Erythroblast (primary cell): ENCODE data around the gene MFGE8.
"Not testable (repeated sequence)": the region's sequence is repeated elsewhere in the genome, so short reads cannot be mapped to it uniquely, and the experiment has no call there.

ENCODE experiments used
- DNase-seq, 2 experiments: peaks; one replicate each; lab custom pipeline; 2025; lab: John Stamatoyannopoulos, UW
- GATA1 ChIP-seq: IDR thresholded peaks from 2 replicates; pipeline ENCODE4 v1.6.1; 2011; ENCODE audit warnings: low read depth, mild to moderate bottlenecking, control low read depth, low read length, moderate library complexity
- POLR2A ChIP-seq: IDR thresholded peaks from 2 replicates; pipeline ENCODE4 v1.6.1; 2011; ENCODE audit warnings: mild to moderate bottlenecking, low read length

MFGE8 gene

DNA sequence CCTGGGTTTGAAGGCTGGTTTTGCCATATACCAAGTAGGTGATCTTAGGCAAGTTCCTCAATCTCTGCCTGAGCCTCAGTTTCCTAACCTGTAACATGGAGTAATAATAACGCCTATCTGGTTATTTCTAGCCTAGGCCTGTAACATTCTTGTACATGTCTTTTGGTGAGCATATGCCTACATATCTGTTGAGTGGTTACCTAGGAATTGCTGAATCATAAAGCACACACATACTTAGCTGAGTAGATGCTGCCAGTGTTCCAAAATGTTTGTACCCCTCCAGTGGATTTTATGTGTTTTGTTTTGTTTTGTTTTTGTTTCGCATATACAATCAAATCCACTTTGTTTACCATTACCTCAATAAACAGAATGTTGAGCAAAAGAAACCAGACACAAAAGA is 17.4 kb upstream of the MFGE8 start:
- TF ChIP-seq GATA1, result no peak
- no peak for TF ChIP-seq POLR2A
- DNase-seq, result no peak

DNA sequence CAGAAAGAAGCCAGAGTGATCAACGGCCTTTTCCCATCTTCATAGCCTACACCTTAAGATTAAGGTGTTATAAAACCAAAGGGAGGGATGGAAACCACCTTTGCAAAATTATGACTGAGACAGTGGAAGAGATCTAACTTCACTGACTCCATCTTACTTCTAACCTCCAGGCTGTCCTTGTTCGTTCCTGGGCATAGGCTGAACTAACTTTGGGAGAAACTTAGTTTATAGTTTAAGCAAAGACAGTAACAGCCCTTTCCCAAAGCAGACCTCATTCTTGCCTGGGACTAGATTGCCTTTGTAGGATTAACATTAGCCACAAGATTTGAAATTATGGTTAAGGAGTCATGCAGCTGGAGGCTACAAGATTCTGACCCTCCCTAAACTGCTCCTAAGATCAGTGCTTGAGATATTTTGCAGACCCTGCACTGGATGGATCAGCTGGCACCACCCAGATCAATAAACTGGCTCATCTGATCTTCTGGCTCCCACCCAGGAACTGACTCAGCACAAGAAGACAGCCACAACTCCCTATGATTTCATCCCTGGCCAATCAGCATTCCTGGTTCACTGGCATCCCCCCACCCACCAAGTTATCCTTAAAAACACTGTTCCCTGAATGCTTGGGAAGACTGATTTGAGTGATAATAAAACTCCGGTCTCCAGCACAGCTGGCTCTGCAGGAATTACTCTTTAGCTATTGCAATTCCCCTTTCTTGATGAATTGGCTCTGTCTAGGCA is 16.3 kb upstream of the MFGE8 start:
- DNase-seq, result not testable (repeated sequence)

DNA sequence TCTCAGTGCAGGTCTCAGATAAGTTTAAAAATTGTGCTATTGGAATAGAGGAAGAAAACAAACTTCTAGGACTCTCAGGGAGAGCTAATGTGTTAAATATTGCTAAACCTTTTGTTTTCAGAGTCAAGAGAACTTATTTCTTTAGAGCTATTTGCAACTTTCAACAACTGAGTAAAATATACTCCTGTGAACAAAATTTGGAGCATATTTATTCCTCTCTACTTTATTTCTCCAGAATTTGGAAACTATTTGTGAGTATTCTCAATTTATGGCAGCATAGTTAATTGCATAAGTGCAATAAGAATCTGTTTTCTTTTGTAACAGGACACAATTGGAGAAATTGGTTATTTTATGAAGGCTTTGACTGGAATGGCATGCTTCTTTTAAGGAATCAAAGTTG is 15.0 kb upstream of the MFGE8 start:
- not testable (repeated sequence) for DNase-seq

DNA sequence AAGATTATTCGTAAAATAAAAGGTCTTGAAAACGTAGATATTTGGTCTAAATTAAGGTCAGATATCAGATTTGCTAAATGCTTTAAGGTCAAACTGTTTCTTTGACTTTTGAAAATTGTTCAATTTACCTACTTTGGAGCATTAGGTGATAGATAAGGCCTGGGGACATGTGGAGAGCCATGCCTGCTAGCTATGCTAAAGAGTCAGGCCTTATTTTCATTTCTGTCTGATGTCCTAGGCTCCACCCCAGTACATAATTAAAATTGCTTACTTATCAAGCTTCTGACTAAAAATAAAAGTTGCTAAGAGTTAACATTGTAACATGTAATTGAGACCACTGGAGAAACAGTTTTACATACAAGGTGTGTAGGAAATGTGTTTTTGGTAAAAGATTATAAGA is 12.5 kb upstream of the MFGE8 start:
- not testable (repeated sequence) for DNase-seq

DNA sequence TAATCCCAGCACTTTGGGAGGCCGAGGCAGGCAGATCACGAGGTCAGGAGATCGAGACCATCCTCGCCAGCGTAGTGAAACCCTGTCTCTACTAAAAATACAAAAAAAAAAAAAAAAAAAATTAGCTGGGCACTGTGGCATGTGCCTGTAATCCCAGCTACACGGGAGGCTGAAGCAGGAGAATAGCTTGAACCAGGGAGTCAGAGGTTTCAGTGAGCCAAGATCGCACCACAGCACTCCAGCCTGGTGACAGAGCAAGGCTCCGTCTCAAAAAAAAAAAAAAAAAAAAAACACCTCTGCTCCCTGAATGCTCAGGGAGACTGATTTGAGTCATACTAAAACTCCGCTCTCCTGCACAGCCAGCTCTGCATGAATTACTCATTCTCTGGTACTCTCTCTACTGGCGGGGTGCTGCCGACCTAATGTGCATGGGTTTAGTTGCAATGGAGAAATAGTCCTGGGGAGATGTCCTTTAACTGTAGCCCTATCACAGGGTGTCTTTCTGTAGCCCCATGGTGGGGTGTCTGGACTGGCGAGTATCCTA is 7.8 kb upstream of the MFGE8 start:
- not testable (repeated sequence) for DNase-seq

DNA sequence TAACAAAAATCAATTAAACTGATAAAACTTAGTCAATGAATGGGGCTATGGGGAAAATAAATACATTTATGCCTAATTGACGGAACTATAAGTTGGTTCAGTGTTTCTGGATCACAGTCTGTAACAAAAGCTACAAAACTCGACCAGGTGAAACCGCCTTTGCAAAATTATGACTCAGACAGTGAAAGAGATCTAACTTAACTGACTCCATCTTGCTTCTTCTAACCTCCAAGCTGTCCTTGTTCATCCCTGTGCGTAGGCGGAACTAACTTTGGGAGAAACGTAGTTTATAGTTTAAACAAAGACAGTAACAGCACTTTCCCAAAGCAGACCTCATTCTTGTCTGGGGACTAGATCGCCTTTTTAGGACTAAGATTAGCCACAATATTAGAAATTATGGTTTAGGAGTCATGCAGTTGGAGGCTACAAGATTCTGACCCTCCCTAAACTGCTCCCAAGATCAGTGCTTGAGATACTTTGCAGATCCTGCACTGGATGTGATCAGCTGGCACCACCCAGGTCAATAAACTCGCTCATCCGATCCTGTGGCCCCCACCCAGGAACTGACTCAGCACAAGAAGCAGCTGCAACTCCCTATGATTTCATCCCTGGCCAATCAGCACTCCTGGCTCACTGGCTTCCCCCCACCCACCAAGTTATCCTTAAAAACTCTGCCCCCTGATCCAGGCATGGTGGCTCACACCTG is 7.2 kb upstream of the MFGE8 start:
- no peak for TF ChIP-seq POLR2A
- no peak for TF ChIP-seq GATA1
- DNase-seq, result peak; percentile 54 to 58

DNA sequence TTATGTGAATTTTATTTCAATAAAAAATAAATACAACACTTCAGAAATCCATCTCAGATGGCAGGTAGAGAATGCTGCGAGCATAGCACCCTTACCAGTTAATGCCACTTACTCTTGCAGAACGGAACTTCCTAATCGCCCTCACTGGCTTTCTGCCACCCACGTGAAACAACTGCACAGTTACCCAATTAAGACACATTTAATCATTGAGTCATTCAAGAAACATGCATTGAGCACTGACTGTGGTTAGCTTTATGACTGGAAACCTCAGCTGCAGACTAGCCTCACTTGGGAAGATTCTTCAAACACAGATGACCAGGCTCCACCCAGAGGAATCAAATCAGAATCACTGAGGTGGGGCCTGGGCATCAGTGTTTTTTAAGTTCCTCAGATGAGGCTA is 5.6 kb upstream of the MFGE8 start:
- TF ChIP-seq GATA1 (no peak), POLR2A (no peak)
- no peak for DNase-seq

DNA sequence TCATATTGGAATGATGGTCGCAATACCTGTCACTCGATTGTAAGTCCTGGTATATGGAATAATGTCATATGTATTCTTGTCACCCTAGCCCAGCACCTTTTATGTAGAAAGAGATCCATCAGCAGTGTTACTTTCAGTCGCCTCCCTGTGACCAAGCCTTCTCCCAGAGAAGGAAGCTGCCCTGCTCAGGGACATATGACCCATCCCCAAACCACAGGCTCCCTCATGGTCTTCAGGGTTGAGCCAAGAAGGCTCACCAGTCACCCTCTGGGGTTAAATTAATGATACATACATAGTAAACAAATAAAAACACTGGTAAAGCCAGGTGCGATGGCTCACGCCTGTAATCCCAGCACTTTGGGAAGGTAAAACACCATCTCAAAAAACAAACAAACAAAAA is 4.6 kb upstream of the MFGE8 start:
- no peak for DNase-seq
- TF ChIP-seq GATA1, result no peak
- no peak for TF ChIP-seq POLR2A

DNA sequence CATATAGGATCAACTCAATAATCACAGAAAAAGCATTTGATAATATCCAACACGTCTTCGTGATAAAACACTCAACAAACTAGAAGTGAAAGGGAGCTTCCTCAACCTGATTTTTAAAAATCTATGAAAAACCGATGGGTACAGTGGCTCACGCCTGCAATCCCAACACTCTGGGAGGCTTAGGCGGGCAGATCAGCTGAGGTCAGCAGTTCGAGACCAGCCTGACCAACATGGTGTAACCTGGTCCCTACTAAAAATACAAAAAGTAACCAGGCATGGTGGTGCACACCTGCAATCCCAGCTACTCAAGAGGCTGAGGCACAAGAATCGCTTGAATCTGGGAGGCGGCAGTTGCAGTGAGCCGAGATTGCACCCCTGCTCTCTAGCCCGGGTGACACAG is 2.2 kb upstream of the MFGE8 start:
- TF ChIP-seq POLR2A, result no peak
- no peak for TF ChIP-seq GATA1
- no peak for DNase-seq

DNA sequence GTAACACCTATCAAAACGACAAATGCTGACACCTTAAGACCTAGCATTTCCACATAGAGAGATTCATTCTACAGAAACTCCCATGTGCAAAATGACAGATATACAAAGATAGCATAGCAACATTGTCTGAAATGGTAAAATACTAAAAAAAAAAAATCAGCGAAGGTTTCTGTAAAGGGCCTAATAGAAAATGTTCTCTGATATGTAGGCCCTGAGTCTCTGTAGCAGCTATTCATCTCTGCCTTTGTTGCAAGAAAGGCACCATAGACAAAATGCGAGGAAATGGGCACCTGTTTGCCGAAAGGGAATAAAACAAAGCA is 631 bp upstream of the MFGE8 start:
- DNase-seq, result no peak
- TF ChIP-seq POLR2A (no peak), GATA1 (no peak)

DNA sequence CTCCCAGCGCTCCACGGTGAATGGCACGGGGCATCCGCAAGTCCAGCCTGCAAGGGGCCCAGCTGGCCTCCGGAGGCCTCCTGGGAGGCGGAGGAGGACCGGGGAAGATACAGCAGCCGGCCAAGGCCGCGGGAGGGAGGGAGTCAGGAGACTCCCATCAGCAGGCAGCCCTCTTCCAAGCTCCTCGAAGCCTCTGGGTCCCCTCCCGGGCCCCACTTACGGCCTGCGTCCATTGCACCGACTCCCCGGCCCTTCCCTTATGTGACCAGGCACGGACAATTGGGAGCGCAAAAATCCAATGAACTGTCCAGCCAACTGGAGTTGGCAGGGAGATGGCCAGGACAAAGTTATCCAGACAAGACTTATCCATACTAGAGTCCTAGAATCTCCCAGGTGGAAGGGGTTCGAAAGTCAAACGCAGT is 668 bp downstream of the MFGE8 start:
- no peak for TF ChIP-seq POLR2A
- DNase-seq, result no peak

DNA sequence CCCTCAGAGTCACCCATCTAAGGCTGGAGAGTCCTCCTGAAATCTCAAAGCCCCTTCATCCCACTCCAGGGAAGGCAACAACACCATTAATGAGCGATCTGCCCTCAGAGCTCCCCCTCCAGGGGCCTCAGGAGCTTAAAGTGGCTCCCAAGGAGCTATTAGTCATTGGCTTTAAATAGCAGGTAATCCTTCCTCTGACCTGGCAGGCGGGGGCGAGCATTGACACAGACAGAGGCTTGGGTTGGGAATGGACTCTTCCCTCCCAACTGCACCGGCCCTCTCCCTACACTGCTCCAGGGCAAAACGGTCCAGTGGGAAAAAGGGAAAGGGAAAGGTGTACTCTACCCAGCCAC is 1.4 kb downstream of the MFGE8 start:
- TF ChIP-seq GATA1 (no peak), POLR2A (no peak)
- DNase-seq, result no peak

DNA sequence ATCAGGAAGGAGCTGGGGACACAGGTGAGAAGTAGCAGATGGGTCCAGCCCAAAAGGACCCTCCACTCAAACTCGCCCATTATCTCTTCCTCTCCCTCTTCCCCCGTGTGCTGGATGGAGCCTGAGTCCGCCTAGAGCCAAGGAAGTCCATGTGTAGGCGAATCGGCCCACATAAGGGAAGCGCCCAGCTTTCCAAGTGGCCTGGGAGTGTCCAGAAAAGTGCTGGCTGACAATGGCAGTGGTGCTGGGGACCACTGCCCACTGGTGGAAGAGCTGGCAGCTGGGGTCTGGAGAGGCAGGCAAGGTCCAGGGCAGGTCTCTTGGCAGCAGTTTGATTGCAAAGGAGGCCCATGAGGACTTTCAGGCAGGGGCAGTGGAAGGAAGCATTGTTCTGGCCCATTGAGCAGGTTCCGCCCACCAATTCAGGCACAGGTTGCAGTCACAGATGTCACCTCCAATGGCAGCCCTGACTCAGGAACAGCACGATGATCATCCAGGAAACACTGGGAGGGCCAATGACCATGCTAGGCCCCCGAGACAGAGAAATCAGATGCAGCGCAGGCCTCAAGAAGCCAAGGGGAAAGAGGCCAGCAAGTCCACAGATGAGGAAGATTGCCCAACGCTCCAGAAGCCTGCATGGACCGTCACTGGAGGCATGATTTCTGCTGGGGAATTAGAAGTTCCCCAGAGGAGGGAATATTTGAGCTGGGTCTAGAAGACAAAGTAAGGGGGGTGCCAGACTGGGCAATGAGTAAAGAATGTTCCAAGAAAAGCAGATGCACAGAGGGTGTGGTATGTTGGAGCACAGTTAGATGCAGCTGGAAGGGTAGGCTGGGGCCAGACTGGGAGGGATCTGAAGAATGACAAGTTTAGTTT is 3.0 kb downstream of the MFGE8 start:
- no peak for DNase-seq
- TF ChIP-seq GATA1 (no peak), POLR2A (no peak)

DNA sequence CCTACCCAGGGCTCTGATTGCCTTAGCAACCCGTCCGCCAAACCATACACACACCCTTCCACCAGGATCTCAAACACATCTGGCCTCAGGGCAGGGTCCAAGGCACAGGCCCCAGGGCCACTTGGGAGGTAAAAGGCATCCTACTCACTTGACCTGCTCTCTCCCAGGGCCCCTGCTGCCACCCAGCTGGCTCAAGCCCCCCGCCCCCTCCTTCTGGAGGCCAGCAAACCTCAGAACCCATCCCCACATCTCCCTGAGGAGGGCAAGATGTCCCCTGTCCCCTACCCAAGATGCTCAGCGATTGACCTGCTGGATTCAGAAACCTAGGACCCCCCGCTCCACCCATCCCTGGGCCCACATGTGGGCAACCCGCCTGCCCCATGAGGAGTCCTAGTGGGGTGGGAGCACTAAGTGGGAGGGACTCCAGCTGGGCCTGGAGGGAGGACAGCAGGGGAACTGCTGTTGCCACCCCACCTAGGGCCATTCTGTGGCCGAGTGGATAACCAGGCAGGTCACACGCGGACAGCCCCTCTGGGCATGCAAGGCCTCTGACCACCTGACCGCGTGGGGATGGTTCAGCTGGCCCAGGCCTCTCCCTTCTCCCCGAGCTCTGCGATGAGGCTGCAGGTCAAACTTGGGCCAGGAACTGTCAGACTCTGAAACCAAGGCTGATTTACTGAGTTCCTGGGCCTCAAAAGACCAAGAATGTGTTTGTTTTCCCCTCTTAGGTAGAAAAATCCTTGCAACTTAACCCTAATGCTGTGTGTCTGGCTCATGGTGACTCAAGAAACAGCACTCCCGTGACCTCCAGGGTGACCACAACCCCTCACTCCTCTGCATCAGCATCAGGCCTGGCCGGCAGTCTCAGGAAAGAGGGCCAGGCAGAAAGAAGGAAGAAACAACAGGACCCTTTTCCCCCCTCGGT is 4.2 kb downstream of the MFGE8 start:
- DNase-seq, result no peak
- no peak for TF ChIP-seq POLR2A
- TF ChIP-seq GATA1, result no peak
